Skin epidermis (tissue), 12 donors: ENCODE results near the gene ELMO1.

Experiments
- H3K27ac ChIP-seq, 21 experiments: fragments of 200-600 bp; sonication (generic) in 11 of 21; one replicate each; pipeline ENCODE4 v1.5.0; 2020; ENCODE audit warnings: mild to moderate bottlenecking in 3 of 21, inconsistent platforms in 2 of 21, moderate library complexity in 2 of 21
- H3K4me3 ChIP-seq, 7 experiments: fragments of 200-600 bp; sonication (generic) in 2 of 7; one replicate each; pipeline ENCODE4 v1.5.0; 2020; ENCODE audit warnings: inconsistent platforms in 2 of 7, mild to moderate bottlenecking in 2 of 7, moderate library complexity in 1 of 7

Gene ELMO1

GRCh38 chr7:37435156-37435855 is 13.4 kb downstream of the ELMO1 start:
- Histone ChIP-seq H3K27ac (peak overlapping the region in 1 of 21 experiments; percentile 40), H3K4me3 (no peak overlapping the region)

GRCh38 chr7:37434529-37434928 is 14.1 kb downstream of the ELMO1 start:
- no peak overlapping the region for H3K4me3 ChIP-seq
- H3K27ac ChIP-seq, result peak overlapping the region in 1 of 21 experiments; percentile 40

- Histone ChIP-seq H3K27ac (peak overlapping the region in 1 of 21 experiments; percentile 5), H3K4me3 (no peak overlapping the region)
These were observed 15.5 kb downstream of the ELMO1 start for GRCh38 chr7:37433166-37433565.

GRCh38 chr7:37432281-37432920 is 16.3 kb downstream of the ELMO1 start:
- H3K27ac ChIP-seq, result no peak overlapping the region
- no peak overlapping the region for H3K4me3 ChIP-seq

GRCh38 chr7:37431413-37431812 is 17.3 kb downstream of the ELMO1 start:
- H3K27ac ChIP-seq, result no peak overlapping the region

GRCh38 chr7:37430640-37431039 is 18.0 kb downstream of the ELMO1 start:
- no peak overlapping the region for H3K4me3 ChIP-seq
- peak overlapping the region in 2 of 21 experiments; percentile 10 to 47 for H3K27ac ChIP-seq

More at GRCh38 chr7:37431413-37431812, 17.3 kb downstream of the ELMO1 start:
- H3K4me3 ChIP-seq, result no peak overlapping the region

GRCh38 chr7:37430171-37430570 is 18.5 kb downstream of the ELMO1 start:
- H3K4me3 ChIP-seq, result no peak overlapping the region
- no peak overlapping the region for H3K27ac ChIP-seq

- H3K4me3 ChIP-seq, result no peak overlapping the region
- no peak overlapping the region for H3K27ac ChIP-seq
These were observed 19.3 kb downstream of the ELMO1 start for GRCh38 chr7:37429435-37429791.

GRCh38 chr7:37428681-37429434 is 19.8 kb downstream of the ELMO1 start:
- no peak overlapping the region for H3K4me3 ChIP-seq

GRCh38 chr7:37427276-37427940 is 21.3 kb downstream of the ELMO1 start:
- no peak overlapping the region for H3K27ac ChIP-seq
- H3K4me3 ChIP-seq, result no peak overlapping the region

More at GRCh38 chr7:37428681-37429434, 19.8 kb downstream of the ELMO1 start:
- H3K27ac ChIP-seq, result no peak overlapping the region

- H3K4me3 ChIP-seq, result no peak overlapping the region
- H3K27ac ChIP-seq, result peak overlapping the region in 3 of 21 experiments; percentile 26 to 33 (median 29)
These were observed 23.2 kb downstream of the ELMO1 start for GRCh38 chr7:37425498-37425897.

- no peak overlapping the region for H3K4me3 ChIP-seq
- H3K27ac ChIP-seq, result peak overlapping the region in 4 of 21 experiments; percentile 19 to 33 (median 28)
These were observed 23.7 kb downstream of the ELMO1 start for GRCh38 chr7:37424995-37425394.

- Histone ChIP-seq H3K27ac (peak overlapping the region in 3 of 21 experiments; percentile 19 to 29 (median 26)), H3K4me3 (no peak overlapping the region)
These were observed 24.1 kb downstream of the ELMO1 start for GRCh38 chr7:37424521-37424920.

GRCh38 chr7:37421861-37422500 is 26.7 kb downstream of the ELMO1 start:
- Histone ChIP-seq H3K27ac (no peak overlapping the region), H3K4me3 (no peak overlapping the region)

- H3K4me3 ChIP-seq, result no peak overlapping the region
- peak overlapping the region in 1 of 21 experiments; percentile 27 for H3K27ac ChIP-seq
These were observed 27.5 kb downstream of the ELMO1 start for GRCh38 chr7:37420946-37421695.

GRCh38 chr7:37419496-37419895 is 29.2 kb downstream of the ELMO1 start:
- Histone ChIP-seq H3K27ac (no peak overlapping the region), H3K4me3 (no peak overlapping the region)

GRCh38 chr7:37418381-37418780 is 30.3 kb downstream of the ELMO1 start:
- H3K4me3 ChIP-seq, result no peak overlapping the region
- H3K27ac ChIP-seq, result no peak overlapping the region

- Histone ChIP-seq H3K27ac (no peak overlapping the region), H3K4me3 (no peak overlapping the region)
These were observed 31.6 kb downstream of the ELMO1 start for GRCh38 chr7:37417107-37417474.
